Parietal lobe (tissue), 1 donor: Measurements from ENCODE around the gene DZIP1. TPM values are rescaled to one million over a fixed set of nuclear protein-coding genes. Genes with fewer than 3 reads are reported as not detected.

Source experiments
- total RNA-seq: library from RNA; depleted of rRNA; stranded (reverse); fragments of >200 nt; gene quantifications from one replicate; pipeline ENCODE4 v1.2.3, GENCODE V29; 2014

The DZIP1 gene
- 67.3 TPM for total RNA-seq

GRCh38 chr13:95644601-95645052 is at the start of gene DZIP1:
Gene DZIP1, minus strand, starts transcription at chr13:95644706. Its CDS starts 2,677 bp downstream, at chr13:95642029.

GRCh38 chr13:95676762-95677563 is 32.5 kb upstream of the DZIP1 start, which contains the start of gene DNAJC3:
Gene DNAJC3, plus strand, starts transcription at chr13:95677139. Its CDS starts 117 bp downstream, at chr13:95677256.

GRCh38 chr13:95552539-95553441 is 91.7 kb downstream of the DZIP1 start, which contains the start of gene CLDN10:
Gene CLDN10, plus strand, starts transcription at chr13:95552720. Its CDS starts 34 bp downstream, at chr13:95552754.

Other genes with a start within 250 kb of the DZIP1 start
- gene CLDN10, start 92.0 kb downstream of the DZIP1 start, total RNA-seq, result 2.5 TPM
- 19.1 TPM for gene DNAJC3, start 32.4 kb upstream of the DZIP1 start, total RNA-seq